ENCODE results near the gene ELANE.
"Not testable (repeated sequence)": the region's sequence is repeated elsewhere in the genome, so short reads cannot be mapped to it uniquely, and the experiment has no call there.

ELANE gene

GRCh38 chr19:872266-872951 is 20.3 kb downstream of the ELANE start:
- H3K4me1 ChIP-seq (ENCODE audit: control insufficient read depth in 1 of 2, insufficient read depth in 2 of 2, low read length in 2 of 2): peaks cover 0 to 4% of the 10 kb centered on the region in 2 donors
- no peaks in the 10 kb centered on the region for H3K27me3 ChIP-seq (ENCODE audit: control insufficient read depth in 1 of 2, insufficient read depth in 2 of 2, low read length in 2 of 2)
- H3K27ac ChIP-seq (ENCODE audit: low read depth, low read length): peak overlapping the region; percentile 56
- H3K36me3 ChIP-seq (ENCODE audit: control insufficient read depth in 1 of 2, insufficient read depth in 2 of 2, low read length in 2 of 2): peaks cover 19 to 50% of the 10 kb centered on the region in 2 donors
- H3K9me3 ChIP-seq (ENCODE audit: control insufficient read depth in 1 of 2, low read length in 2 of 2): no peaks in the 10 kb centered on the region
- no peak overlapping the region for H3K9ac ChIP-seq (ENCODE audit: low read depth in 1 of 2, low read length in 2 of 2)
- H3K4me3 ChIP-seq (ENCODE audit: low read depth in 1 of 2, low read length in 2 of 2): no peak overlapping the region

GRCh38 chr19:873084-873483 is 21.0 kb downstream of the ELANE start:
- Histone ChIP-seq H3K27ac (ENCODE audit: low read depth, low read length) (no peak overlapping the region), H3K9me3 (ENCODE audit: control insufficient read depth in 1 of 2, low read length in 2 of 2) (no peaks in the 10 kb centered on the region), H3K36me3 (ENCODE audit: control insufficient read depth in 1 of 2, insufficient read depth in 2 of 2, low read length in 2 of 2) (peaks cover 13 to 49% of the 10 kb centered on the region in 2 donors), H3K4me1 (ENCODE audit: control insufficient read depth in 1 of 2, insufficient read depth in 2 of 2, low read length in 2 of 2) (peaks cover 0 to 4% of the 10 kb centered on the region in 2 donors), H3K27me3 (ENCODE audit: control insufficient read depth in 1 of 2, insufficient read depth in 2 of 2, low read length in 2 of 2) (no peaks in the 10 kb centered on the region), H3K4me3 (ENCODE audit: low read depth in 1 of 2, low read length in 2 of 2) (no peak overlapping the region), H3K9ac (ENCODE audit: low read depth in 1 of 2, low read length in 2 of 2) (no peak overlapping the region)

GRCh38 chr19:873561-874041 is 21.5 kb downstream of the ELANE start:
- Histone ChIP-seq H3K9me3 (ENCODE audit: control insufficient read depth in 1 of 2, low read length in 2 of 2) (no peaks in the 10 kb centered on the region), H3K27me3 (ENCODE audit: control insufficient read depth in 1 of 2, insufficient read depth in 2 of 2, low read length in 2 of 2) (no peaks in the 10 kb centered on the region), H3K27ac (ENCODE audit: low read depth, low read length) (no peak overlapping the region), H3K36me3 (ENCODE audit: control insufficient read depth in 1 of 2, insufficient read depth in 2 of 2, low read length in 2 of 2) (peaks cover 11 to 44% of the 10 kb centered on the region in 2 donors), H3K4me1 (ENCODE audit: control insufficient read depth in 1 of 2, insufficient read depth in 2 of 2, low read length in 2 of 2) (peaks cover 0 to 4% of the 10 kb centered on the region in 2 donors), H3K4me3 (ENCODE audit: low read depth in 1 of 2, low read length in 2 of 2) (no peak overlapping the region), H3K9ac (ENCODE audit: low read depth in 1 of 2, low read length in 2 of 2) (no peak overlapping the region)

DNA sequence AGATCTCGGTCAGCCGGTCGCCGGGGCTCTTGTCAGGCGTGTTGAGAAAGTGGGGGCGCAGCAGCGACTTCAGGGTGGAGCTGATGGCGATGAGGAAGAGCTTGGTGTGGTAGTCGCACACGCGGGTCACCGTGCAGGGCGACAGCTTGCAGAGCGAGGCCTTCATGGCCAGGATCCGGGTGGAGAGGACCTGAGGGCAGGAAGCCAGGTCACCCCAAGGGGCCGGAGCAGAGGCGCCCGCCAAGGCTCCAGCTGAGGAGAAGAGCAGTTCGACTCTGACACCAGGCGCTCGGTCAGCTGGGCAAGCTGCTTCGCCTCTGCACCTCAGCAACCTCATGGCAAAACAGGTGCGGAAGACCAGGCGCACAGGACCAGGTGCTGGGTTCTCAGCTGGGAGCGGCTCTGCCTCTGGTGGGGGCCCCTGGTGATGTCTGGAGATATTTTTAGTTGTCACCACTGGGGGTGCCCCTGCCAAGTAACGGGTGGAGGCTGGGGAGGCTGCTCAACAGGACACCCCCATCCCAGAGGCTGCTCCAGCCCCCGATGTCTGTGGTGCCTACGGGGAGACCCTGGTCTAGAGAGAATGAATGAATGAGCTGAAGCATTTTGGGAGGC is 23.3 kb downstream of the ELANE start:
- Histone ChIP-seq H3K9ac (ENCODE audit: low read depth in 1 of 2, low read length in 2 of 2) (no peak overlapping the region), H3K27me3 (ENCODE audit: control insufficient read depth in 1 of 2, insufficient read depth in 2 of 2, low read length in 2 of 2) (no peaks in the 10 kb centered on the region), H3K36me3 (ENCODE audit: control insufficient read depth in 1 of 2, insufficient read depth in 2 of 2, low read length in 2 of 2) (peaks cover 0 to 42% of the 10 kb centered on the region in 2 donors), H3K4me1 (ENCODE audit: control insufficient read depth in 1 of 2, insufficient read depth in 2 of 2, low read length in 2 of 2) (no peaks in the 10 kb centered on the region), H3K4me3 (ENCODE audit: low read depth in 1 of 2, low read length in 2 of 2) (no peak overlapping the region), H3K27ac (ENCODE audit: low read depth, low read length) (no peak overlapping the region), H3K9me3 (ENCODE audit: control insufficient read depth in 1 of 2, low read length in 2 of 2) (no peaks in the 10 kb centered on the region)

- Histone ChIP-seq H3K9me3 (ENCODE audit: control insufficient read depth in 1 of 2, low read length in 2 of 2) (no peaks in the 10 kb centered on the region), H3K9ac (ENCODE audit: low read depth in 1 of 2, low read length in 2 of 2) (no peak overlapping the region), H3K4me1 (ENCODE audit: control insufficient read depth in 1 of 2, insufficient read depth in 2 of 2, low read length in 2 of 2) (no peaks in the 10 kb centered on the region), H3K4me3 (ENCODE audit: low read depth in 1 of 2, low read length in 2 of 2) (no peak overlapping the region), H3K27me3 (ENCODE audit: control insufficient read depth in 1 of 2, insufficient read depth in 2 of 2, low read length in 2 of 2) (no peaks in the 10 kb centered on the region), H3K27ac (ENCODE audit: low read depth, low read length) (no peak overlapping the region), H3K36me3 (ENCODE audit: control insufficient read depth in 1 of 2, insufficient read depth in 2 of 2, low read length in 2 of 2) (peaks cover 3 to 38% of the 10 kb centered on the region in 2 donors)
Observed at GRCh38 chr19:876089-876488, 24.0 kb downstream of the ELANE start.

GRCh38 chr19:876780-877314 is 24.7 kb downstream of the ELANE start:
- peaks cover 10 to 41% of the 10 kb centered on the region in 2 donors for H3K36me3 ChIP-seq (ENCODE audit: control insufficient read depth in 1 of 2, insufficient read depth in 2 of 2, low read length in 2 of 2)
- no peak overlapping the region for H3K27ac ChIP-seq (ENCODE audit: low read depth, low read length)
- no peak overlapping the region for H3K4me3 ChIP-seq (ENCODE audit: low read depth in 1 of 2, low read length in 2 of 2)
- no peaks in the 10 kb centered on the region for H3K9me3 ChIP-seq (ENCODE audit: control insufficient read depth in 1 of 2, low read length in 2 of 2)
- H3K4me1 ChIP-seq (ENCODE audit: control insufficient read depth in 1 of 2, insufficient read depth in 2 of 2, low read length in 2 of 2): no peaks in the 10 kb centered on the region
- no peak overlapping the region for H3K9ac ChIP-seq (ENCODE audit: low read depth in 1 of 2, low read length in 2 of 2)
- H3K27me3 ChIP-seq (ENCODE audit: control insufficient read depth in 1 of 2, insufficient read depth in 2 of 2, low read length in 2 of 2): no peaks in the 10 kb centered on the region

- H3K4me3 ChIP-seq (ENCODE audit: low read depth in 1 of 2, low read length in 2 of 2); H3K4me1 ChIP-seq (ENCODE audit: control insufficient read depth in 1 of 2, insufficient read depth in 2 of 2, low read length in 2 of 2); H3K27ac ChIP-seq (ENCODE audit: low read depth, low read length); H3K9ac ChIP-seq (ENCODE audit: low read depth in 1 of 2, low read length in 2 of 2); H3K9me3 ChIP-seq (ENCODE audit: control insufficient read depth in 1 of 2, low read length in 2 of 2); H3K27me3 ChIP-seq (ENCODE audit: control insufficient read depth in 1 of 2, insufficient read depth in 2 of 2, low read length in 2 of 2): not testable (repeated sequence)
- peaks cover 20 to 52% of the 10 kb centered on the region in 2 donors for H3K36me3 ChIP-seq (ENCODE audit: control insufficient read depth in 1 of 2, insufficient read depth in 2 of 2, low read length in 2 of 2)
Observed at GRCh38 chr19:877992-878660, 26.0 kb downstream of the ELANE start.

DNA sequence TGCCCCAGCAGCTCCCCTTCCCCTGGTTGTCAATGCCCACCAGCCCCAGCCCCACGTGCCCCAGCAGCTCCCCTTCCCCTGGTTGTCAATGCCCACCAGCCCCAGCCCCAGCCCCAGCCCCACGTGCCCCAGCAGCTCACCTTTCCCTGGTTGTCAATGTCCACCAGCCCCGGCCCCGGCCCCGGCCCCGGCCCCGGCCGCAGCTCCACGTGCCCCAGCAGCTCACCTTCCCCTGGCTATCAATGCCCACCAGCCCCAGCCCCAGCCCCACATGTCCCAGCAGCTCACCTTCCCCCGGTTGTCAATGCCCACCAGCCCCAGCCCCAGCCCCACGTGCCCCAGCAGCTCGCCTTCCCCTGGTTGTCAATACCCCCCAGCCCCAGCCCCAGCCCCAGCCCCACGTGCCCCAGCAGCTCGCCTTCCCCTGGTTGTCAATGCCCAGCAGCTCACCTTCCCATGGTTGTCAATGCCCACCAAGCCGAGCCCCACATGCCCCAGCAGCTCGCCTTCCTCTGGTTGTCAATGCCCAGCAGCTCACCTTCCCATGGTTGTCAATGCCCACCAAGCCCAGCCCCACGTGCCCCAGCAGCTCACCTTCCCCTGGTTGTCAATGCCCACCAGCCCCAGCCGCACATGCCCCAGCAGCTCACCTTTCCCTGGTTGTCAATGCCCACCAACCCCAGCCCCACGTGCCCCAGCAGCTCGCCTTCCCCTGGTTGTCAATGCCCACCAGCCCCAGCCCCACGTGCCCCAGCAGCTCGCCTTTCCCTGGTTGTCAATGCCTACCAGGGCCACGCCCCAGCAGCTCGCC is 26.9 kb downstream of the ELANE start:
- H3K9ac ChIP-seq (ENCODE audit: low read depth in 1 of 2, low read length in 2 of 2); H3K9me3 ChIP-seq (ENCODE audit: control insufficient read depth in 1 of 2, low read length in 2 of 2); H3K27me3 ChIP-seq (ENCODE audit: control insufficient read depth in 1 of 2, insufficient read depth in 2 of 2, low read length in 2 of 2); H3K27ac ChIP-seq (ENCODE audit: low read depth, low read length); H3K4me1 ChIP-seq (ENCODE audit: control insufficient read depth in 1 of 2, insufficient read depth in 2 of 2, low read length in 2 of 2); H3K4me3 ChIP-seq (ENCODE audit: low read depth in 1 of 2, low read length in 2 of 2): not testable (repeated sequence)
- peaks cover 20 to 52% of the 10 kb centered on the region in 2 donors for H3K36me3 ChIP-seq (ENCODE audit: control insufficient read depth in 1 of 2, insufficient read depth in 2 of 2, low read length in 2 of 2)

- Histone ChIP-seq H3K4me1 (ENCODE audit: control insufficient read depth in 1 of 2, insufficient read depth in 2 of 2, low read length in 2 of 2) (no peaks in the 10 kb centered on the region), H3K36me3 (ENCODE audit: control insufficient read depth in 1 of 2, insufficient read depth in 2 of 2, low read length in 2 of 2) (peaks cover 20 to 48% of the 10 kb centered on the region in 2 donors), H3K9me3 (ENCODE audit: control insufficient read depth in 1 of 2, low read length in 2 of 2) (no peaks in the 10 kb centered on the region), H3K27ac (ENCODE audit: low read depth, low read length) (no peak overlapping the region), H3K9ac (ENCODE audit: low read depth in 1 of 2, low read length in 2 of 2) (no peak overlapping the region), H3K4me3 (ENCODE audit: low read depth in 1 of 2, low read length in 2 of 2) (no peak overlapping the region), H3K27me3 (ENCODE audit: control insufficient read depth in 1 of 2, insufficient read depth in 2 of 2, low read length in 2 of 2) (no peaks in the 10 kb centered on the region)
Observed at GRCh38 chr19:879711-880438, 27.8 kb downstream of the ELANE start.

Measured in duodenal mucosa (tissue), 2 donors.